ENCODE data around the gene RECQL.

The RECQL gene

DNA sequence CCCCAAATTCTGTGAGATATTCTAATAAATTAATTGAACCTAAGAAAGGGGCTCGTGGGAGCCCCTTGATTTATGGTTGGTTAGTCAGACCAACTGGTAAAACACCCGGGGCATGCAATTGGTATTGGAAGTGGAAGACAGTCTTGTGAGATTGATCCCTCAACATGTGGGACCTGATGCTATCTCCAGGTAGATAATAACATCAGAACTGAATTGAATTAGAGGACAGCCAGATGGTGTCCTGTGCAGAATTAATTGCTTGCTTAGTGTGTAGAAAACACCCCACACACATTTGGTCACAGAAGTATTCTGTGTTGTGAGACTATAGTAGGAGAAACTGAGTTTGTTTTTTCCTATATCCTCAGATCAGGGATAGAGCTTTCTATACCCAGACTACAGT is 42.0 kb downstream of the RECQL start:
- no peak for TF ChIP-seq SPI1 (IDR thresholded peaks at IDR 0.05; ENCODE audit: borderline replicate concordance, low read depth)
- Histone ChIP-seq H3K27ac (replicated peaks) (no peak overlapping the region), H3K27me3 (ENCODE audit: insufficient read depth, poor library complexity, severe bottlenecking) (no peaks in the 10 kb centered on the region), H3K4me3 (replicated peaks; ENCODE audit: insufficient read depth, low read length) (no peak overlapping the region)
- no peak for DNase-seq (ENCODE audit: low read depth in 1 of 2, low spot score in 1 of 2)

- Histone ChIP-seq H3K4me3 (replicated peaks; ENCODE audit: insufficient read depth, low read length) (no peak overlapping the region), H3K27ac (replicated peaks) (no peak overlapping the region), H3K27me3 (ENCODE audit: insufficient read depth, poor library complexity, severe bottlenecking) (no peaks in the 10 kb centered on the region)
- TF ChIP-seq CTCF (IDR thresholded peaks at IDR 0.05; ENCODE audit: insufficient read depth, low read length) (no peak), SPI1 (IDR thresholded peaks at IDR 0.05; ENCODE audit: borderline replicate concordance, low read depth) (no peak), GABPA (IDR thresholded peaks at IDR 0.05; ENCODE audit: low read depth) (no peak), POLR2AphosphoS5 (IDR thresholded peaks at IDR 0.05; ENCODE audit: low read depth) (no peak)
- TF ChIP-seq, protein P1, sequence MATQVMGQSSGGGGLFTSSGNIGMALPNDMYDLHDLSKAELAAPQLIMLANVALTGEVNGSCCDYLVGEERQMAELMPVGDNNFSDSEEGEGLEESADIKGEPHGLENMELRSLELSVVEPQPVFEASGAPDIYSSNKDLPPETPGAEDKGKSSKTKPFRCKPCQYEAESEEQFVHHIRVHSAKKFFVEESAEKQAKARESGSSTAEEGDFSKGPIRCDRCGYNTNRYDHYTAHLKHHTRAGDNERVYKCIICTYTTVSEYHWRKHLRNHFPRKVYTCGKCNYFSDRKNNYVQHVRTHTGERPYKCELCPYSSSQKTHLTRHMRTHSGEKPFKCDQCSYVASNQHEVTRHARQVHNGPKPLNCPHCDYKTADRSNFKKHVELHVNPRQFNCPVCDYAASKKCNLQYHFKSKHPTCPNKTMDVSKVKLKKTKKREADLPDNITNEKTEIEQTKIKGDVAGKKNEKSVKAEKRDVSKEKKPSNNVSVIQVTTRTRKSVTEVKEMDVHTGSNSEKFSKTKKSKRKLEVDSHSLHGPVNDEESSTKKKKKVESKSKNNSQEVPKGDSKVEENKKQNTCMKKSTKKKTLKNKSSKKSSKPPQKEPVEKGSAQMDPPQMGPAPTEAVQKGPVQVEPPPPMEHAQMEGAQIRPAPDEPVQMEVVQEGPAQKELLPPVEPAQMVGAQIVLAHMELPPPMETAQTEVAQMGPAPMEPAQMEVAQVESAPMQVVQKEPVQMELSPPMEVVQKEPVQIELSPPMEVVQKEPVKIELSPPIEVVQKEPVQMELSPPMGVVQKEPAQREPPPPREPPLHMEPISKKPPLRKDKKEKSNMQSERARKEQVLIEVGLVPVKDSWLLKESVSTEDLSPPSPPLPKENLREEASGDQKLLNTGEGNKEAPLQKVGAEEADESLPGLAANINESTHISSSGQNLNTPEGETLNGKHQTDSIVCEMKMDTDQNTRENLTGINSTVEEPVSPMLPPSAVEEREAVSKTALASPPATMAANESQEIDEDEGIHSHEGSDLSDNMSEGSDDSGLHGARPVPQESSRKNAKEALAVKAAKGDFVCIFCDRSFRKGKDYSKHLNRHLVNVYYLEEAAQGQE (IDR thresholded peaks at IDR 0.05; ENCODE audit: insufficient replicate concordance, low read depth): no peak
- peak in 1 of 2 experiments; percentile 70 for DNase-seq (ENCODE audit: low read depth in 1 of 2, low spot score in 1 of 2)
Measured at GRCh38 chr12:21456291-21456780, 45.1 kb downstream of the RECQL start.

DNA sequence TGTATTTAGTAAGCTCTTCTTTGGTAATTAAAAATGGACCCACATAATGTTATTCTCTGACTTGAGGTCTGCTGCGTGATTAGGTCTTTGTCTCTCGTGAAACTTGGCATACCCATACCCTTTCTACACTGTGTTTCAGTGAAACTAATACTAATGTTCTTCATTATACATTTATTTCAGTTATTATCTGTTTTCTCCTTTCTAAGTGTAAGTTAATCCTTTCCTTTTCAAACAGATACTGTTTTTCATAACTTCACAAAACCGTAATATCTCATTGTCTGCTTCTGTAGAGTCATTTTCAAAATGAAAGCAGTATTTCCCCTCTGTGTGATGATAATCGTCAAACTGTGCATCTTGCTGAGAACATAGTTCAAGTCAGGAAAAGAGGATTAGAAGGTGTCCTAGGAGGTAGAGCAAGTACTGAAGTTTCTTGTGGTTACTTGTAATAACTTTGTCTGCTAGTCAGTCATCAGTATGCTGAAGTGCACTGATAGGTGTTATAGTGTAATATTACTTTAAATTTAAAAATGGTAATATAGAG is 48.1 kb downstream of the RECQL start:
- TF ChIP-seq, protein P1 (IDR thresholded peaks at IDR 0.05; ENCODE audit: insufficient replicate concordance, low read depth): no peak
- no peak for TF ChIP-seq POLR2AphosphoS5 (IDR thresholded peaks at IDR 0.05; ENCODE audit: low read depth)
- TF ChIP-seq GABPA (IDR thresholded peaks at IDR 0.05; ENCODE audit: low read depth): no peak
- no peak for TF ChIP-seq SPI1 (IDR thresholded peaks at IDR 0.05; ENCODE audit: borderline replicate concordance, low read depth)
- TF ChIP-seq CTCF (IDR thresholded peaks at IDR 0.05; ENCODE audit: insufficient read depth, low read length): no peak
- Histone ChIP-seq H3K4me3 (replicated peaks; ENCODE audit: insufficient read depth, low read length) (no peak overlapping the region), H3K27ac (replicated peaks) (no peak overlapping the region), H3K27me3 (ENCODE audit: insufficient read depth, poor library complexity, severe bottlenecking) (no peaks in the 10 kb centered on the region)
- DNase-seq (ENCODE audit: low read depth in 1 of 2, low spot score in 1 of 2): no peak

DNA sequence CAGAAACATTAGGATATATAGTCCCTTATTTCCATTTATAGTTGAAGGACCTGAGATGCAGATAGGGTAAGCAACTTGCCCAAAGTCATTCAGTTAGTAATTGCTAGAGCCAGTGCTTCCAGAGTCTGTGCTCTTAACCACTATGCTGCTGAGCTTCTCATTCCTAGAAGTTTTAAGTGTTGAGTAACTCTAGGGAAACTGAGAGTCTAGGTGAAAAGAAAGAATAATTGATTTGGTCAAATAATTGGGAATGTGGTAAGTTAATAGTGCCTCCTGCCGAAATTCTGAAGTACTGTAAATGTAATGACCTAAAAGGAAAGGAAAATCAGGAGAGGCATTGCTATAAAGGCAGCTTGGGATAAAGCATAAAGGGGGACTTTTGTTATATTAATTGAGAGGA is 49.9 kb downstream of the RECQL start:
- TF ChIP-seq GABPA (IDR thresholded peaks at IDR 0.05; ENCODE audit: low read depth) (no peak), CTCF (IDR thresholded peaks at IDR 0.05; ENCODE audit: insufficient read depth, low read length) (no peak), POLR2AphosphoS5 (IDR thresholded peaks at IDR 0.05; ENCODE audit: low read depth) (no peak), SPI1 (IDR thresholded peaks at IDR 0.05; ENCODE audit: borderline replicate concordance, low read depth) (no peak)
- TF ChIP-seq, protein P1 (IDR thresholded peaks at IDR 0.05; ENCODE audit: insufficient replicate concordance, low read depth): no peak
- Histone ChIP-seq H3K4me3 (replicated peaks; ENCODE audit: insufficient read depth, low read length) (no peak overlapping the region), H3K27ac (replicated peaks) (no peak overlapping the region), H3K27me3 (ENCODE audit: insufficient read depth, poor library complexity, severe bottlenecking) (no peaks in the 10 kb centered on the region)
- DNase-seq (ENCODE audit: low read depth in 1 of 2, low spot score in 1 of 2): no peak

Measured in HL-60 (cell line).